ENCODE results near the gene SURF2. TPM values are rescaled to one million over a fixed set of nuclear protein-coding genes. Genes with fewer than 3 reads are reported as not detected.
A peak's percentile ranks its signal among the peaks of the same experiment; 100 is the strongest.

Gene SURF2
- total RNA-seq, 4 donors from 2014 or later: 16.1 to 36.4 (median 28.7) TPM

DNA sequence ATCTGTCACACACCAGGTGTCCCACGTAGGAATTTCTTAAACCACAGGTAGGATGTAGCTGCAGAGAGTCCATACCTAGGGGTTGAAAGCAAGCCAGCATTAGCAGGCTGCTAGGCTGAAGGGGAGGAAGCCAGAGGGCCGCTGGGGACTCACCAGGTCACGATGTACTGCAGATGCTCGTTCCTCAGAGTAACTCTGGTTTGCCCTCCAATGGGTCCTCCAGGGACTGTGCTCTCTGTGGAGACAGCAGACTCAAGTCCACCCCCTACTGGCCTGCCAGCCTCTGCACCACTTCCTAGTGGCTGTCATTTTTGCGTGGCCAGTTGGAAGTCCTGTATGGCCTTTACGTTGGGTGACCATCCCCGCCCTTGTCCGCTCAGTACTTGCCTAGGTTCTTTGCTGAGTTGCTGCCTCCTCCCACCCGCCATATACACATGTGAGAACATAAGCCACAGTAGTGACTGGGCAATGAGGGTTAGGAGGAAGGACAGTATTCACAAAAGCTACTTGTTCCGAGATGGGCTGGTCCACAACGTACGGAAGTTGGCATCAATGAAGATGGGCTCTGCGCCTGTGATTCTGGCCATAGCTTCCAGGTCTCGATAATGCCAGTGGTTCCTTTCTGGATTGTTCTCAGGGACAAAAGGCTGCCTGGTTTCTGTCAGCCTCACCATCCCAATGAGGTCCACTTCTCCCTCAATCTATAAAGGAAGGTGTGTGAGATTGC lies 4.3 kb upstream of the SURF2 start:
- Histone ChIP-seq H3K27ac (replicated peaks in 1 of 4) (no peak overlapping the region), H3K4me3 (no peak overlapping the region), H3K36me3 (peaks cover 34 to 57% (median 52%) of the 10 kb centered on the region in 4 donors), H3K9me3 (no peaks in the 10 kb centered on the region), H3K4me1 (peaks cover 32 to 54% (median 44%) of the 10 kb centered on the region in 4 donors), H3K27me3 (no peaks in the 10 kb centered on the region)
- intact Hi-C loops (cut with DNase I): no loop called here
- TF ChIP-seq, protein P1, sequence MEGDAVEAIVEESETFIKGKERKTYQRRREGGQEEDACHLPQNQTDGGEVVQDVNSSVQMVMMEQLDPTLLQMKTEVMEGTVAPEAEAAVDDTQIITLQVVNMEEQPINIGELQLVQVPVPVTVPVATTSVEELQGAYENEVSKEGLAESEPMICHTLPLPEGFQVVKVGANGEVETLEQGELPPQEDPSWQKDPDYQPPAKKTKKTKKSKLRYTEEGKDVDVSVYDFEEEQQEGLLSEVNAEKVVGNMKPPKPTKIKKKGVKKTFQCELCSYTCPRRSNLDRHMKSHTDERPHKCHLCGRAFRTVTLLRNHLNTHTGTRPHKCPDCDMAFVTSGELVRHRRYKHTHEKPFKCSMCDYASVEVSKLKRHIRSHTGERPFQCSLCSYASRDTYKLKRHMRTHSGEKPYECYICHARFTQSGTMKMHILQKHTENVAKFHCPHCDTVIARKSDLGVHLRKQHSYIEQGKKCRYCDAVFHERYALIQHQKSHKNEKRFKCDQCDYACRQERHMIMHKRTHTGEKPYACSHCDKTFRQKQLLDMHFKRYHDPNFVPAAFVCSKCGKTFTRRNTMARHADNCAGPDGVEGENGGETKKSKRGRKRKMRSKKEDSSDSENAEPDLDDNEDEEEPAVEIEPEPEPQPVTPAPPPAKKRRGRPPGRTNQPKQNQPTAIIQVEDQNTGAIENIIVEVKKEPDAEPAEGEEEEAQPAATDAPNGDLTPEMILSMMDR (IDR thresholded peaks at IDR 0.05): peak in 2 of 3 experiments; percentile 13 to 43
- no peak for TF ChIP-seq EP300 (IDR thresholded peaks at IDR 0.05)
- WGBS: 75% methylated on average over 13 of the region's 14 CpGs
- no peak for DNase-seq (ENCODE audit: extremely low spot score)

DNA sequence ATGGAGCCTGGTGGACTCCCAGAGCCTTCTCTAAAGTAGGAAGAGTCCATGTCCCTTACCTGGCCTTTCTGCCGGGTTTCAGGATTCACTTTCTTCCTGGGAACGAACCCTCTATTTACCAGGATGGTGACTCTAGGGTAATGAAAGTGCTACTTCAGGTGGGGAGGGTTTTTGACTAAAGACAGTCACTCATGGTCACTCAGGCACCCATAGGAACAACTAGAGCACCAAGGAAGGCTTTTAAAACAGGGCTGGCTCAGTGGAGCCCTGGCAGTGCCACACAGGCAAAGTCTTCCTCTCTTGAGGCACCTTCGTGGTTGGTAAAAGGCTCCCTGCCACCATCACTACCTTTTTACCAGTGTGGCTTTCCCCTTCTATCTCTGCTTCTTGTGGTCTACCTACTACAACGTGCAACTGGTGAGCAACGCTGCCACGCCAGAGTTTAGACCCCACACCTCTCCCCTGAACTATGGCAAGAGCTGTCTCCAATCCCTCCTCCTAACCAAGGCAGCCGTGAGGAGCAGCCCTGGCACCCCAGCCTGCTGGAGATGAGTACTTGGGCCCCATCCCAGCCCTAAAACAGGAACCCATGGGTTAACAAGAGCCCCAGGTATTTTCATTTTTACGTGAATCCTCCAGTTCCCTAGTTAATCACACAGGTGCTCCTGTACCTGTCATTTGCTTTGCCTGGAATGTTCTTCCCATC lies 3.6 kb upstream of the SURF2 start:
- TF ChIP-seq, protein P1 (IDR thresholded peaks at IDR 0.05): no peak
- TF ChIP-seq EP300 (IDR thresholded peaks at IDR 0.05): no peak
- TF ChIP-seq POLR2A (IDR thresholded peaks at IDR 0.05; ENCODE audit: low read depth): no peak
- no peak for TF ChIP-seq POLR2AphosphoS5 (IDR thresholded peaks at IDR 0.05)
- Histone ChIP-seq H3K27me3 (no peaks in the 10 kb centered on the region), H3K36me3 (peaks cover 34 to 57% (median 52%) of the 10 kb centered on the region in 4 donors), H3K4me3 (no peak overlapping the region), H3K4me1 (peaks cover 37 to 57% (median 47%) of the 10 kb centered on the region in 4 donors), H3K27ac (replicated peaks in 1 of 4) (no peak overlapping the region), H3K9me3 (no peaks in the 10 kb centered on the region)
- 72% methylated on average over 8 of the region's 8 CpGs for WGBS
- intact Hi-C loops (cut with DNase I): no loop called here
- DNase-seq (ENCODE audit: extremely low spot score): no peak

DNA sequence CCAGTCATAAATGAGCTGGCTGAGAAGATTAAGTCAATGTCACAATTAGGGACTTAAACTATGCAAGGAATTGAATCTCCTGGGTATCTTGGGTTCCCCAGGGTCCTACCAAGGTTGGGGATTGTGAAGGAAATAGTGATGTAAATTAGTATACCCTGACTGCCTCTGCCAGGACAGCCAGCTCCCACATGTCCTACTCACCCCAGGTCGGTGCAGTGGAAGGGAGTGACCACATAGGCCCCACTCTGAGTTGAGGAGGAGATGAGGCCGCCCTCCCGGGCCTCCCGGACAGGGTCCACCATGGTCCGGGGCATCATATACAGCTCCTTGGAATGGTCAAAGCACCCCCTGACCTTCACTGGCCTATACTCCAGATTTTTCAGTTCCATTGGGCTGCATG lies 2.8 kb upstream of the SURF2 start:
- TF ChIP-seq EP300 (IDR thresholded peaks at IDR 0.05) (no peak), POLR2AphosphoS5 (IDR thresholded peaks at IDR 0.05) (no peak), POLR2A (IDR thresholded peaks at IDR 0.05; ENCODE audit: low read depth) (no peak)
- TF ChIP-seq, protein P1 (IDR thresholded peaks at IDR 0.05): no peak
- Histone ChIP-seq H3K4me1 (peaks cover 40 to 60% (median 52%) of the 10 kb centered on the region in 4 donors), H3K9me3 (no peaks in the 10 kb centered on the region), H3K36me3 (peaks cover 34 to 57% (median 52%) of the 10 kb centered on the region in 4 donors), H3K27me3 (no peaks in the 10 kb centered on the region), H3K27ac (replicated peaks in 1 of 4) (no peak overlapping the region), H3K4me3 (no peak overlapping the region)
- 86% methylated on average over 4 of the region's 5 CpGs for WGBS
- no peak for DNase-seq (ENCODE audit: extremely low spot score)
- intact Hi-C loops (cut with DNase I): no loop called here

DNA sequence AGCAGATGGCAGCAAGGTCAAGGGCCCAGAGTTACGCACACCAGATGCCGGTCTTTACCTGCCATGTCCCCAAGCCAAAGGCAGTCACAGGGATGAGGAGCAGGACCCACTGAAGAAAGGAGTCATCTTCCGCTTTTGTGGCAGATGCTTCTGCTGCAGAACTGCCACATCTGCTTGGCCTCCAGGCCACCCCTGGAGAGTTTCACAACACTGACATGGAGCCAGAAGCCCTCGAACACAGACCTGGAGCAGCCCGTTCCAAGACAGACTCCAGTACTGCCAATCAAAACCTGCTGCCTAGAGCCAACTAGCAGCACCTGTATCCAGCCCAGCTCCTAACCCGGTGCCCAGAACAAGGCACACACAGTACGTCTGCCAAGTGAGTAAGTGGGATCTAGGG lies 1.6 kb upstream of the SURF2 start:
- WGBS: 100% methylated on average over 2 of the region's 7 CpGs
- TF ChIP-seq POLR2AphosphoS5 (IDR thresholded peaks at IDR 0.05) (no peak), EP300 (IDR thresholded peaks at IDR 0.05) (no peak), POLR2A (IDR thresholded peaks at IDR 0.05; ENCODE audit: low read depth) (no peak)
- TF ChIP-seq, protein P1 (IDR thresholded peaks at IDR 0.05): no peak
- no peak overlapping the region for H3K4me3 ChIP-seq
- no peaks in the 10 kb centered on the region for H3K27me3 ChIP-seq
- peaks cover 30 to 59% (median 48%) of the 10 kb centered on the region in 4 donors for H3K36me3 ChIP-seq
- no peak for DNase-seq (ENCODE audit: extremely low spot score)
- peaks cover 30 to 47% (median 41%) of the 10 kb centered on the region in 4 donors for H3K4me1 ChIP-seq
- intact Hi-C loops (cut with DNase I): no loop called here
- no peak overlapping the region for H3K27ac ChIP-seq (replicated peaks in 1 of 4)
- H3K9me3 ChIP-seq: no peaks in the 10 kb centered on the region
